HG02571 (cell line): ENCODE data around the gene SPATA31E1.

Experiments used
- ATAC-seq: cut with Tn5 transposase; IDR thresholded peaks from one replicate; pipeline ENCODE4 v1.9.1; 2021; ENCODE audit warnings: mild to moderate bottlenecking, moderate library complexity; ENCODE audit not compliant: unreplicated experiment

Gene SPATA31E1

DNA sequence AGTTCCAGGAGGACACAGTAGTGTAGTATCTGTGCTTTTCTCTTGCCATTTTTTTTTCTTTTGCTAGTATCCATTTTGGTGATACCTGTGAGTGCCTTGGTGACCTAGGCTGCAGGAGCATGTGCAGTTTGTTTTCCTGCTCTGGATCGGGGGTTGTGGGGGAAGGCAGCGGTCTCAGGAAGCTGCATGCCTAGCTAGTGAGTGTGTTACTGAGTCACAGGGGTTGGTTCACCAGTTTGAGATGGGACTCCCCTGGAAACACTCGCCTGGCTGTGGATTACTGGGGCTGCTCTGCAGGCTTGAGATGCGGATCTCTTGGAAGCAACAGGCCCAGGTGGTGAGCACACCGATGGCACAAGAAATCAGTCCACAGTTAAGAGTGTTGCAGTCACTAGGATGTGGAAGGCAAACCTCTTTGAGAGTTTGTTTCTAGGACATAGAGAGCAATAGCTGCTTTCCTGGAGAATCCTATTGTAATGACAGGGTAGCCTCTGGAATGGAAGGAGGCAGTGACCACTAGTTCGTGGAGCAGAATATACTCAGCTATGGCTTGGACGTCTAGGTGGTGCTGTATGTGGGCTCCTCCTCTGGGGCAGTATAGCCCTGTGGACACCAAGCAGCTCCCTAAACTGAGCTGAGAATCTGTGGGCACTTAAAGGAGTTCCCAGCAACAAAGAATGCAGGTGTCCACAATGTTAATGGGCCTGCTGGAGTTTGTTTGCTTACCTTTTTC is 20.0 kb upstream of the SPATA31E1 start:
- no peak for ATAC-seq

GRCh38 chr9:87863882-87864465 is 18.7 kb upstream of the SPATA31E1 start:
- ATAC-seq, result no peak

- no peak for ATAC-seq
These were observed 17.8 kb upstream of the SPATA31E1 start for GRCh38 chr9:87864915-87865314.

GRCh38 chr9:87865626-87866025 is 17.1 kb upstream of the SPATA31E1 start:
- no peak for ATAC-seq

GRCh38 chr9:87867391-87867790 is 15.3 kb upstream of the SPATA31E1 start:
- ATAC-seq, result no peak

GRCh38 chr9:87868175-87868574 is 14.5 kb upstream of the SPATA31E1 start:
- ATAC-seq, result no peak

- ATAC-seq, result no peak
These were observed 14.0 kb upstream of the SPATA31E1 start for GRCh38 chr9:87868635-87869034.

- no peak for ATAC-seq
These were observed 13.6 kb upstream of the SPATA31E1 start for GRCh38 chr9:87869082-87869481.

DNA sequence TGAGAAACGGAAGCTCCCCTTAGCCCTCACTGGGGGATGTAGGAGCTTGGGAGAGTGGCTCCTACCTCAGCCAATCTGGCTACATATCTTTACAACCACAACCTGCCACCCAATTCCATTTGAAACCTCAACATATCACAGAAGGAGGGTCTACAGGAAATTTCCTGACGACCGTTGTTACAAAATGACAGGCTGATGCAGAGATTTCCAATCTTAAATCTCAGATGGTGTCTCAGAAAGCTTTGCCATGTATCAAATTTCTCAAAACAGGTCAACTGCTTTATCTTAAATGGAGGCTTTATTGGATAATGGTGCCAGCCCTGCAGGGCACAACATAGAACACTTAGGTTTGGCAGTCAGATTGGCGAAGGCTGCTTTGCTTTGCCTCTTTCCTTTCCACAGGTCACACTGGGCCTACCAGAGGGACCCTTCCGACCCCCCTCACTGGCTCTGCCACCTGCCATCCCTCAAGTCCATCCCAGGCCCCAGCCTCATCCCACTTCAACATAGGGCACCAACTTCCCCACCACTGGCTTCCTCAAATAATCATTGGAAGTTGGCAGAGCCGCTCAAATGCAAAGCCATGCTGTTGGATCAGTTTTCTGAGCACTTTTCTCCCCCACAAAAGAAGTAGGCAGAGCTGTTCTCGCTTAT is 11.1 kb upstream of the SPATA31E1 start:
- no peak for ATAC-seq

- no peak for ATAC-seq
These were observed 10.5 kb upstream of the SPATA31E1 start for GRCh38 chr9:87872079-87872624.

- ATAC-seq, result no peak
These were observed 8.9 kb upstream of the SPATA31E1 start for GRCh38 chr9:87873607-87874303.

DNA sequence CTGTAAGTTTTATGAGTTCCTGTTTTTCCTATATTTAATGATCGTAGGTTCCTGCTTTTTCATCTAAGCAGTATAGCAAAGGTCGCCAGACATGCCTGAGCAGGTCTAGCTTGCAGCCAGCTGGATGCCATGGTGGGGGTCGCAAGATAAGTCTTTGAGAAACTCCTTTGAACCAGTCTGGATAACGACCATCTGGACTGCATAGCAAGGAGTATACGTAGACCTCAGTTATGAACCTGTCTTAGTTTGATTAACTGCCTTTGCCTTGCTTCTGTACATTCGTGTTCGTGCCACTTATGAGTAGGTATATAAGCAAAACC is 8.4 kb upstream of the SPATA31E1 start:
- no peak for ATAC-seq

DNA sequence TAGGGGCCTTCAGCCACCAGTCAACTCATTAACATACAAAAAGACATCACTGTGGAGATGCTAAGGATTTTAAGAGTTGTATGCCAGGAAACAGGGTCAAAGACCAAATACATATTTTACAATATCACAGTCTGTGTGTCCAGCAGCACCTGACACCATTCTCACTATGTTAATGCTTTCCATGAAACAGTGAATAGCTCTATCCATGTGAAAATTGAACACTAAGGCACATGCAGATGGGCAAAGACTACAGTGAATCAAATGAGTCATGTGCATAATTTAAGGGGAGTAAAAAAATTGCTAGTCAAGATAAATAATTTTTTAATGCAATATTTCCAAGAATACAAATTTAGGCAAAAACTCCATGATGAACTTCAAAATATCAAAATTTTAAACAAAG is 7.6 kb upstream of the SPATA31E1 start:
- no peak for ATAC-seq

- no peak for ATAC-seq
These were observed 6.7 kb upstream of the SPATA31E1 start for GRCh38 chr9:87875831-87876545.

GRCh38 chr9:87876708-87877107 is 6.0 kb upstream of the SPATA31E1 start:
- ATAC-seq, result no peak

- no peak for ATAC-seq
These were observed 3.6 kb upstream of the SPATA31E1 start for GRCh38 chr9:87878989-87879511.

DNA sequence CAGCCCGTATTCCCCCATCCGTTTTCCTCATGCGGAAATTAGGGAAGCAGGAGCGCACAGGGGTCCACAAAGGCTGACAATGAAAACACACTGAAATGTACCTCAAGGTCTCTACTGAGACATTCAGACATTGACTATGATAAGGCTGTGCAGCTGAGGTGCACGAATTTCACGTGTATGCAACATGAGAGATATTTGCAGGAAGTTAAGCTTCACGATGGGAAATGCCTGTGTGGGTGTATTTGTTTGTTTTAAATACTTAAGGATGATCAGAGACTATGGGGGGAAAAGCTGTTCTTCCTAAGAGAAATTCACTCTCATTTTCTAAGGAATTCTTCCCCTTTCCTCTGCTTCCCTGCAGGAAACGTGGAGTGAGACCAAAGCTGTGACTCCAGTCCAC is 2.6 kb upstream of the SPATA31E1 start:
- no peak for ATAC-seq

- no peak for ATAC-seq
These were observed 2.0 kb upstream of the SPATA31E1 start for GRCh38 chr9:87880683-87881082.

DNA sequence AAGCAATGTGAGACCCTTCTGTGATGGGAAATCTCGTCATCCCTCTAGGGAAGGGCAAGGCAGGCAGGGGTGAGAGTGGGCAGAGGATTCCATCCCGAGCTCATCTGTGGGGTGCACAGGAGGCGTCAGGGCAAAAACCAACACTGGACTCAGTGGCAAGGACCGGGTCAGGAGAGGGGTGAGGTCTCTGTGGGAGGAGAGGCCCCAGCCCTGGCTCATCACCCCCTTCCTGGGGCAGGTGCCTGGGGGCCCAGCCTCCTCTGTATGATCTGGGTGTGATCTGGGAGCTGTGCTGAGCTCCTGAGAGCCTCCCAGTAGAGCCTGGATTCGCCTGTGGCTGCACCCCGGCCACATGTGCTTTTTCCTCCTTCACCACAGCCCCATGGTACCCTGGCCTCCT is 597 bp downstream of the SPATA31E1 start:
- ATAC-seq, result no peak

DNA sequence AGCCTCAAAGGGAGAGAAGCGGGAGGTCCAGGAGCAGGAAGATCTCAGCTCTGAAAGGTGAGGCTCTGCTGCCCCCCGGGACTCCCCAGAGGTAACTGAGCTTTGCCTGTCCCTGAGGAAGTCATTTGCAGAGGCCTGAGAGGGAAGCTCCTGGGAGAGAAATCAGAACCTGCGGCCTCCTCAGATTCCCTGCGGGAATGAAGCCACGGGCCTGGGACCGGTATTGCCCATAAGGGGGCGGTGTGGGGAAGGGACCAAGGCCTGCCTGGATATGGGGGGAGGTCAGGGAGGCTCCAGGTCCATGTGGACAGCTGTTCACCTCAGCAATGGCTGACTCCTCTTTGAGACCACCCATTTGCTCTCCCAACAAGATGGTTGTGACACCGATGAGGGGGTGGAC is 1.3 kb downstream of the SPATA31E1 start:
- ATAC-seq, result no peak
